ENCODE results near the gene PALLD.
A peak's percentile ranks its signal among the peaks of the same experiment; 100 is the strongest.
"Not testable (repeated sequence)": the region's sequence is repeated elsewhere in the genome, so short reads cannot be mapped to it uniquely, and the experiment has no call there.

The PALLD gene

GRCh38 chr4:168713253-168713652, 216.4 kb downstream of the PALLD start:
- no peak for DNase-seq

GRCh38 chr4:168715896-168716295, 219.0 kb downstream of the PALLD start:
- no peak for DNase-seq

DNA sequence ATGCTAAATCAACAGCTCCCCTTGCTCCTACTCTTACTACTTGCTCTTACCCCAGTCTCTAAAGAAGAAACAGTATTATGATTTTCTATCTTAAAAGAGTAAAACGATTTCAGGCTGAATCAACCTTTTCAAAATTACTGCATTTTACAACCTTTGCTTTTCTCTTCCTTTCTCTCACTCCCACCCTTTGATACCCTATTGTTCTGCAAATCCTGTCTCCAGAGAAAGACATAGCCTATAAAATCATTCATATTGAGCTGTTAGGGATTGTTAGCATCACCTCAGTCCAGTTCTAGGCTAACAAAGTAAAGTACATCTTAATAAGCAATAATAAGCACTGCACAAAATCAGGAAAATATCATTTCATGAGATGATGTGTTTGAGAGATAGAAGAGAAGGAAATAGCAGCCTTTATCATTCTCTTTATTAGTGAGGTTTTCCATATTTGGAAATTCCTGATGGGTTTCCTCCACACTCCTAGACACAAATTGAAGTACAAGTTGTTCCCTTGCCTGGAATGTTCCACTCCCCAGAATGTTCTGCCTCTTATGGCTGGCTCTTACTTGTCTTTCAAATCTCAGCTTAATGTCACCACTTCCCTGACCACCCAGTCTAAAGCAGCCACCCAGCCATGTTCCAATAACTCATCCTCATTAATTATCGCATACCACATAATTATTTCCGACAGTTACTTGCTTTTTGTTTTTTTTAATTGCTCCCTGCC, 219.7 kb downstream of the PALLD start:
- no peak for DNase-seq

DNA sequence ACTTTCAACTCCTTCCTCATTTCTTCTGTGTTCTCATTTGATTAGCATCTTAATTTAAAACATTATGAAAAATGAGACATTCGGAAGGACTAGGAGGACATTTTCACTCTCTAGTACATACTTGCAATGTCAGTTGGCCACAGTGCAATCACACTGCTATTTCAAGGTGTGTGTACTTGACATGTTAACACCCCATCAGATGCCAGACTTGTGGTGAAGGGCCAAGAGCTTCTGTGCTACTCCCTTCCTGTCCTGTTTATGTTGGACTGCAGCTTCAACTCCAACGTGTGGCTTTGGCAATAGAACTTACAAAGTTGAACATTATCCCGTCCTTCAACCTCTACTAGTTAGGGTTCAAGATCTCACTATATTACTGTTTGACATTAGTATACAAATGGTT, 221.0 kb downstream of the PALLD start:
- DNase-seq, result no peak

- DNase-seq, result no peak
Observed at GRCh38 chr4:168719725-168720124, 222.9 kb downstream of the PALLD start.

DNA sequence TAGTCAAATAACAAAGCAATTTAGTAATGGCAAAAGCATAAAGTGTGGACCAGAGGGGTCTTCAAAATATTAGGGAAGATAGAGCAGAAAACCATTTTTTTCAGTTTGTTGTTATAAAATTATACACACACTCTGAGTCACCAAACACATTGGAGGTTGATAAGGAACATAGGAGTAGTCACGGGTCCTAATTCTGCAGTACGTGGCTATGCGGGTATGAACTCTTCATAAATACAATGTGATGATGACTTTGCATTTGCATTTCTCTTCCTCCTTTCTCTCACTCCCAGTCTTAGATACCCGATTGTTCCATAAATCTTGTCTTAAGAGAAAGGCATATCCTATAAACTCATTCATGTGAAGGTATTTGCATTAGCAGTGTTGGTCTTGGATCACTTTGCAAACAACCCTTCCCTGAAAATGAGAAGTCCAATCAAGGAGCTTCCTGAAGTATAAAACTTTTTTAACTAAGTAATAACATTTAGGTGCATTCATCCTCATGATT, 223.6 kb downstream of the PALLD start:
- no peak for DNase-seq

GRCh38 chr4:168722391-168722790, 225.5 kb downstream of the PALLD start:
- DNase-seq, result no peak

DNA sequence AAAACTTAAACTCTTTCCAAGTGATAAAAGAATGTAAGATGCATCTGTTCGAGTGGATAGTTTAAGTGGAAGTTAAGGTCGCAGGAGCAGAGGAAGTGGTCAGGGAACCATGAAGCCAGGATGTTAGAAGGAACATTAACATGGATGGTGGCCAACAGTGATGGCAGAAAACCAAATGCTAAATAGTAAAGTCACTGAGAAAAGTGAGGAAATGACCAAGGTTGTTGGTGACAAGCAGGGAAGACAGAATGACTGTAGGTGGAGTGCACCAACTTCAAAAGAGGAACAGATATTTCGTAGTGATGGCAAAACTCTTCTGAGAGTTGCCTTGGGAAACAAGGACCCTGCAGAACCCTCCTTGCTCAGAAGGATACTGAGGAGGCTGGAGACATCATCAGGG, 226.2 kb downstream of the PALLD start:
- DNase-seq, result peak; percentile 66

- no peak for DNase-seq
Observed at GRCh38 chr4:168723569-168723968, 226.7 kb downstream of the PALLD start.

DNA sequence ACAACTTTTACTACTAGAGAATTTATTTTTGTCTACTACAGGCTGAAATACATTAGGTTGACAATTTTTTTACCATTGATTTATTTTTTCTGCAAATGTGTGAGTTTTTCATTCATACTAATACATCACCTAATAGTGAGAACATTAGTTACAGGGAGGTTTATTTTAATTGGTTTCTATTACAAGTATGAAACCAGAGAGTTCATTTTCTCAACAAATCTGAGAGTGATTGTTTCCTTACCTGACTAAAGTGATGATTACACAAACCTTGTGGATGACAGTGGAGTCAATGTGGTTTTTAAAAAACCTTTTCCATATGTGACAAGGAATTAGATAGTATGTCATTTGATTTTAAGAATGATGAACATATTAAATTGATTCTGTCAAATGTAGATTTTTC, 227.4 kb downstream of the PALLD start:
- no peak for DNase-seq

- DNase-seq, result peak; percentile 25
Observed at GRCh38 chr4:168724686-168725411, 228.0 kb downstream of the PALLD start.

- no peak for DNase-seq
Observed at GRCh38 chr4:168725930-168726329, 229.1 kb downstream of the PALLD start.

DNA sequence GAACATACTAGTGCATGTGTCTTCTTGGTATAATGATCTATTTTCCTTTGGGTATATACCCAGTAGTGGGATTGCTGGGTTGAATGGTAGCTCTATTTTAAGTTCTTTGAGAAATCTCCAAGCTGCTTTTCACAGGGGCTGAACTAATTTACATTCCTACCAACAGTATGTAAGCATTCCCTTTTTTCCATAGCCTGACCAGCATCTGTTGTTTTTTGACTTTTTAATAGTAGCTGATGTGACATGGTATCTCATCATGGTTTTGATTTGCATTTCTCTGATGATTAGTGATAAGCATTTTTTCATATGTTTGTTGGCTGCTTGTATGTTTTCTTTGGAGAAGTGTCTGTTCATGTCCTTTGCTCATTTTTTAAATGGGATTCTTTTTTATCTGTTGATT, 230.3 kb downstream of the PALLD start:
- not testable (repeated sequence) for DNase-seq

GRCh38 chr4:168731006-168731636, 234.3 kb downstream of the PALLD start:
- peak; percentile 37 for DNase-seq

DNA sequence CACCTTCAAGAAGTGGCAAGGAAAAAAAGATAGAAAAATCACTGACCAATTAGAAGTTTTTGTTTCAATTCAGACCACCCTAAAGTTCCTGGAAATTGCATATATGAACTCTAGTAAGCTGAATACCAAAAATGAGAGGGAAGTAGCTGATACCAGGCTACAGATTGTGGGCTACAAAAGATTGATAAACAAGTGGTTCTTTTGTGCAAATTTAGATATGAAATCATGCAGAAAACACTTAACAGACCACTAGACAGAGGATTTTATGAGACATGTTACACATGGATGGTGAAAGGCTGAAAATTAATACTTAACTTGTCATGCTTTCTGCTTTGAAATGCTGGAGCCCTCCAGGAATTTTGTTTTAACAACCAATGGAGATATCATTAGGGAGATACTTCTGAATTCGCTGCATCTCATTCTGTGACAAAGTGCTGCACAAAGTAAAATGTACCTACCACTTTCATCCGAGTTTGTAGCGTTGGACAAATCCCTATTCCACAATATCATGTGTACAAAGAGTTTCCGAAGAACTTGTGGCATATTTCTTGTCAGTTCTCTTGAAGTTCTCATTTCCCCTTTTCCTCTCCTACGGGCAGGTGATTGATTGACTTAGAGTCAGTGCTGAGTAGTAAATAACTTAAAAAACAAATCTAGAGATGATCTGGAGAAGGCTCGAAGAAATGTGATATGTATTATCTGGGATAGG, 235.0 kb downstream of the PALLD start:
- DNase-seq, result no peak

DNA sequence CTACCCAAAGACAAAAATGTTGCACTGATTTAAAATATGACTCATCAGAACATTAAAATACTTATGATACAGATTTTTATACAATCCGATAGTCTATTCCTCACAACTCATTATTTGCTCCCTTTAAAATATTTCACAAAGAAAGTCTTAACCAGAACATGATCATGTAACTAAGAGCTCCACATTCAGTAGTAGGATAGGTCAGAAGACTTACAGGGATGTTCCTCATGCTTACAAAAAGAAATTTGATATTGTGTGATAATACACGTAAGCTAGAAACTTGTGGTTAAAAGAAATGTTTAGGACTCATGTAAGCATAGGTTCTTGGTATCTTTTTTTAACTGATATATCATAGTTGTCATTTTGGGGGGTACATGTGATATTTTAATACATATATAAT, 235.9 kb downstream of the PALLD start:
- DNase-seq, result no peak

DNA sequence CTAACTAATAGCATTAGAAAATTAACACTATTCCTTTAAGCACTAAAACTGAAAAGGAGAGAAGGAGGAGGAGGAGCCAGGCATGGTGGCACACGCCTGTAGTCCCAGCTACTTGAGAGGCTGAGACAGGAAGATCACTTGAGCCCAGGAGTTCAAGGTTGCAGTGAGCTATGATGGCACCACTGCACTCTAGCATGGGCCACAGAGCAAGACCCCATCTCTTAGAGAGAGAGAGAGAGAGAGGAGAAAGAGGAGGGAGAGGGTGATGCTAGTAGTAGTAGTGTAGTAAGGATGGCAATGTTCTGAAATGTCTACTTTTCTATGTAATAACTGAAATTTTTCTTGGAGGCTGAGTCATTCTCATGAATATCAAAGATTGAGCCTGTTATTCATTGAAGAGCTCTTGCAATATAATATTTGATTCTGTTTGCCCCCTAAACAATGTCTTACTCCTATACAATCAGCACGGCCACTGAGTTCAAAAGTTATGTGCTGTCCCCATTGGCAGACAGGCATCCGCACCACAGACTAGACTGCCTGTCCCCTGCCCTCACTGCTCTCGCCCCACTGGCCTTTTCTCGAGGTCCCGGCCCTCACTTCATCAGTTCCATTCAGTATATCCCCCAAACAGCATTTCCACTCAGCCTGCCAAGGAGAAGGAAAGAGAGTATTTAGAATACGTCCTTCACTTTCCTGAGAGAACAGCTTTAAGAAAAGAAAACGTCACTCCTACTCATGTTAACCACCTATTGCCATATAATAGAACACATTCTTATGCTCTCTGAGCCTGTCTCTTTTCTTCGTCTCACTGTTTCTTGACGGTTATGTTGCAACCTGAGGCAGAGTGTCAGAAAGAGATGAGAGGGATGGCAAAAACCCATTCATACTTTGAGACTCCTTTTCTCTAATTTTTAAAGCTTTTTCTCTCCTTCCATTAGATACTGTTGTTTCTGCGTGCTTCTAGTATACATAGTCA, 238.1 kb downstream of the PALLD start:
- no peak for DNase-seq

- DNase-seq, result no peak
Observed at GRCh38 chr4:168735735-168736134, 238.9 kb downstream of the PALLD start.

GRCh38 chr4:168736860-168737805, 240.3 kb downstream of the PALLD start:
- no peak for DNase-seq

GRCh38 chr4:168737806-168738172, 240.9 kb downstream of the PALLD start:
- DNase-seq, result no peak

GRCh38 chr4:168739886-168740285, 243.0 kb downstream of the PALLD start:
- DNase-seq, result no peak

Measured in EL (cell line).